ENCODE measurements around the gene JUND.
"Not testable (repeated sequence)": the region's sequence is repeated elsewhere in the genome, so short reads cannot be mapped to it uniquely, and the experiment has no call there.

JUND gene

GRCh38 chr19:18281082-18282020 is at the start of gene JUND:
JUND (minus strand) TSS chr19:18281622; CDS start chr19:18281484, 138 bp downstream.
- H3K36me3 Mint-ChIP-seq (ENCODE audit: low read depth), result peaks cover 20% of the 10 kb centered on the region
- H3K4me1 Mint-ChIP-seq, result peaks cover 33% of the 10 kb centered on the region
- peak within 1 kb of the TSS; percentile 95 to 96 (median 95) for H3K4me3 Mint-ChIP-seq
- H3K27ac Mint-ChIP-seq, result peak within 1 kb of the TSS; percentile 99 to 100 (median 100)
- H3K9me3 Mint-ChIP-seq, result no peaks in the 10 kb centered on the region
- peak in 1 of 3 experiments; percentile 12 for TF ChIP-seq CTCF (IDR thresholded peaks at IDR 0.05; ENCODE audit: unreplicated experiment in 3 of 3)
- H3K27me3 Mint-ChIP-seq (ENCODE audit: low read depth), result no peaks in the 10 kb centered on the region

DNA sequence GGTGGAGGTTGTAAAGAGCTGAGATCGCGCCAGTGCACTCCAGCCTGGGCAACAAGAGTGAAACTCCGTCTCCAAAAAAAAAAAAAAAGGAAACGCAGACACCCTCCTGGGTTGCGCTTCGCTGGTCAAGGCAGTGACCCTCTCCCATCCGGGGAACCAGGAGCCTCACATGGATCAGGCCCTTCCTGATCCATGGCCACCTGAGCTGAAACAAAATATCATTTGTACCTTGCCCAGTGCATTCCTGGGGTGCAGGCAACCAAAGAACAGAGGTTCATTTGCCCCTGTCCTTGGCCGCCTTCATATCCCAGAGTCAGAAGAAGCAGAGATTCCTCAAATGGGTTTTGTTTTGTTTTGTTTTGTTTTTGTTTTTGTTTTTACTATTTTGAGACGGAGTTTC is 49.4 kb upstream of the JUND start:
- H3K9me3 Mint-ChIP-seq, result no peaks in the 10 kb centered on the region
- H3K27ac Mint-ChIP-seq, result peak overlapping the region in 2 of 3 experiments; percentile 85
- no peaks in the 10 kb centered on the region for H3K36me3 Mint-ChIP-seq (ENCODE audit: low read depth)
- H3K4me3 Mint-ChIP-seq, result no peak overlapping the region
- TF ChIP-seq CTCF (IDR thresholded peaks at IDR 0.05; ENCODE audit: unreplicated experiment in 3 of 3), result no peak
- peaks cover 3% of the 10 kb centered on the region for H3K27me3 Mint-ChIP-seq (ENCODE audit: low read depth)
- peaks cover 15% of the 10 kb centered on the region for H3K4me1 Mint-ChIP-seq

DNA sequence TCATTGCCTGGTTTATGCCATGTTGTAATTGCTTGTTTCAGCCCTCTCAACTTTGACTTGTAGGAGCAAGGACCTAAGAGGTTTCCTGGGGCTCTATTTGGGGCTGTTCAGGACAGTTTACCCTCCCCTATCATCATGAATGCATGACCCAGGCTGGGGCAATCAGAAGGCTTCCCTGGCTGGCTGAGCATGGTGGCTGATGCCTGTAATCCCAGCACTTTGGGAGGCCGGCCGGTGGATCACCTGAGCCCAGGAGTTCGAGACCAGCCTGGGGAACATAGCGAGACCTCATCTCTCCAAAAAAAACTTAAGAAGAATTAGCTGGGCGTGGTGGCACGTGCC is 47.6 kb upstream of the JUND start:
- no peaks in the 10 kb centered on the region for H3K36me3 Mint-ChIP-seq (ENCODE audit: low read depth)
- peak overlapping the region; percentile 61 to 77 (median 71) for H3K4me3 Mint-ChIP-seq
- peaks cover 3% of the 10 kb centered on the region for H3K27me3 Mint-ChIP-seq (ENCODE audit: low read depth)
- no peak for TF ChIP-seq CTCF (IDR thresholded peaks at IDR 0.05; ENCODE audit: unreplicated experiment in 3 of 3)
- H3K9me3 Mint-ChIP-seq, result no peaks in the 10 kb centered on the region
- peaks cover 16% of the 10 kb centered on the region for H3K4me1 Mint-ChIP-seq
- H3K27ac Mint-ChIP-seq, result peak overlapping the region; percentile 93 to 99 (median 95)

GRCh38 chr19:18328340-18329034 is 47.1 kb upstream of the JUND start:
- Mint-ChIP-seq H3K36me3 (ENCODE audit: low read depth) (no peaks in the 10 kb centered on the region), H3K9me3 (no peaks in the 10 kb centered on the region), H3K4me1 (peaks cover 21% of the 10 kb centered on the region), H3K27ac (peak overlapping the region; percentile 93 to 99 (median 95)), H3K4me3 (peak overlapping the region; percentile 61 to 77 (median 71)), H3K27me3 (ENCODE audit: low read depth) (peaks cover 3% of the 10 kb centered on the region)
- TF ChIP-seq CTCF (IDR thresholded peaks at IDR 0.05; ENCODE audit: unreplicated experiment in 3 of 3), result peak; percentile 89 to 90 (median 89)

- no peak for TF ChIP-seq CTCF (IDR thresholded peaks at IDR 0.05; ENCODE audit: unreplicated experiment in 3 of 3)
- Mint-ChIP-seq H3K27ac (no peak overlapping the region), H3K27me3 (ENCODE audit: low read depth) (peaks cover 3% of the 10 kb centered on the region), H3K4me3 (no peak overlapping the region), H3K9me3 (no peaks in the 10 kb centered on the region), H3K36me3 (ENCODE audit: low read depth) (no peaks in the 10 kb centered on the region), H3K4me1 (peaks cover 34% of the 10 kb centered on the region)
These were observed 45.4 kb upstream of the JUND start for GRCh38 chr19:18326772-18327171.

DNA sequence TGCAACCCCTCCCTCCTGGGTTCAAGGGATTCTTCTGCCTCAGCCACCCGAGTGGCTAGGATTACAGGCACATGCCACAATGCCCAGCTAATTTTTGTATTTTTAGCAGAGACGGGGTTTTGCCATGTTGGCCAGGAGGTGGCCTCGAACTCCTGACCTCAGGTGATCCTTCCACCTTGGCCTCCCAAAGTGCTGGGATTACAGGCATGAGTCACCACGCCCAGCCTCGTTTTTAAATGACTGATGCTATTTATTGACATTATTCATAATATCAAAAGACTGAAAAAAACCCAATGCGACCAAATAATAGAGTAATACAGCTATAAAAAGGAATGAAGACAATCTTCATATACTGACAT is 42.9 kb upstream of the JUND start:
- not testable (repeated sequence) for H3K36me3 Mint-ChIP-seq (ENCODE audit: low read depth); H3K27me3 Mint-ChIP-seq (ENCODE audit: low read depth); H3K9me3 Mint-ChIP-seq
- H3K4me3 Mint-ChIP-seq, result peak overlapping the region in 2 of 3 experiments; percentile 83 to 88
- peaks cover 41% of the 10 kb centered on the region for H3K4me1 Mint-ChIP-seq
- peak overlapping the region; percentile 97 to 99 (median 99) for H3K27ac Mint-ChIP-seq

All from nephron (organoid).